ENCODE measurements around the gene COP1. TPM values are rescaled to one million over a fixed set of nuclear protein-coding genes. Genes with fewer than 3 reads are reported as not detected.

Gene COP1
- polyA plus RNA-seq, 1 donor (not counting 4 experiments of a cell fraction or from before 2014, with no cell fraction given), result 38.9 TPM

DNA sequence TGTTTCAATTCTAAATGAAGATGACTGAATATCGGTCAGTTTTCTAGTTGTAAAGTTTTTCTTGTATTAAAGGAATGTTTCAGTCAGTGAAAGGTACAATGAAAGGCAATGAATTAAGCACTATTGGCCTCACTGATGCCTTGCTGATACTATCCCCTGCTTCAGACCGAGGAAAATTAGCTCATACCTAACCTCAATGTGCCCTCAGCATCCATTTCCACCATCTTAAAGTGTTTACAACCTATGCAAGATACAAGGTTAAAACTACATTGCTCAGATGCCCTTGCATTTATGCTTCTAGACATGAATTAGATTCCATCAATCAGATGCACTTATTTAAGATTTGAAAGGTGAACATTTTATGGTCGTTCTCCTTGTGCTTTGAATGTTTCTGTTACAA lies 184.5 kb downstream of the COP1 start:
- DNase-seq (ENCODE audit: low read depth, low spot score) (no peak), FAIRE-seq (no peak)
- Histone ChIP-seq H3K9me3 (ENCODE audit: control insufficient read depth, low read depth, low read length) (no peaks in the 10 kb centered on the region), H4K20me1 (ENCODE audit: control insufficient read depth, extremely low read depth, insufficient read depth, low read length) (no peaks in the 10 kb centered on the region), H3K27me3 (ENCODE audit: control insufficient read depth, extremely low read depth, insufficient read depth, low read length) (no peaks in the 10 kb centered on the region), H3K79me2 (ENCODE audit: control insufficient read depth, insufficient read depth, low read length) (no peaks in the 10 kb centered on the region), H3K4me3 (ENCODE audit: control insufficient read depth in 2 of 3, extremely low read depth in 1 of 3, insufficient read depth in 2 of 3, low read depth in 1 of 3, low read length in 3 of 3) (no peak overlapping the region), H3K27ac (ENCODE audit: control insufficient read depth, insufficient read depth, low read length) (no peak overlapping the region), H3K9ac (ENCODE audit: control insufficient read depth, extremely low read depth, insufficient read depth, low read length) (no peak overlapping the region), H3K4me2 (ENCODE audit: control insufficient read depth, extremely low read depth, insufficient read depth, low read depth, low read length) (no peak overlapping the region), H3K4me1 (ENCODE audit: control insufficient read depth, extremely low read depth, insufficient read depth, low read length) (no peaks in the 10 kb centered on the region), H3K36me3 (ENCODE audit: control insufficient read depth in 2 of 2, extremely low read depth in 1 of 2, insufficient read depth in 2 of 2, low read length in 2 of 2) (peaks cover 0 to 4% of the 10 kb centered on the region in 2 experiments), H3K9me1 (ENCODE audit: control insufficient read depth, extremely low read depth, insufficient read depth, low read length) (no peaks in the 10 kb centered on the region), H2AFZ (ENCODE audit: control insufficient read depth, low read length) (no peak overlapping the region)
- TF ChIP-seq EZH2 (IDR thresholded peaks at IDR 0.05; ENCODE audit: low read length), result no peak
- TF ChIP-seq, protein P1, sequence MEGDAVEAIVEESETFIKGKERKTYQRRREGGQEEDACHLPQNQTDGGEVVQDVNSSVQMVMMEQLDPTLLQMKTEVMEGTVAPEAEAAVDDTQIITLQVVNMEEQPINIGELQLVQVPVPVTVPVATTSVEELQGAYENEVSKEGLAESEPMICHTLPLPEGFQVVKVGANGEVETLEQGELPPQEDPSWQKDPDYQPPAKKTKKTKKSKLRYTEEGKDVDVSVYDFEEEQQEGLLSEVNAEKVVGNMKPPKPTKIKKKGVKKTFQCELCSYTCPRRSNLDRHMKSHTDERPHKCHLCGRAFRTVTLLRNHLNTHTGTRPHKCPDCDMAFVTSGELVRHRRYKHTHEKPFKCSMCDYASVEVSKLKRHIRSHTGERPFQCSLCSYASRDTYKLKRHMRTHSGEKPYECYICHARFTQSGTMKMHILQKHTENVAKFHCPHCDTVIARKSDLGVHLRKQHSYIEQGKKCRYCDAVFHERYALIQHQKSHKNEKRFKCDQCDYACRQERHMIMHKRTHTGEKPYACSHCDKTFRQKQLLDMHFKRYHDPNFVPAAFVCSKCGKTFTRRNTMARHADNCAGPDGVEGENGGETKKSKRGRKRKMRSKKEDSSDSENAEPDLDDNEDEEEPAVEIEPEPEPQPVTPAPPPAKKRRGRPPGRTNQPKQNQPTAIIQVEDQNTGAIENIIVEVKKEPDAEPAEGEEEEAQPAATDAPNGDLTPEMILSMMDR (optimal IDR thresholded peaks at IDR 0.05 in 1 of 3, IDR thresholded peaks at IDR 0.05 in 1 of 3, conservative IDR thresholded peaks at IDR 0.05 in 1 of 3; ENCODE audit: extremely low read depth in 1 of 3, insufficient read depth in 2 of 3, low read length in 3 of 3), result no peak
- dilution Hi-C loops (cut with MboI; ENCODE audit: extremely low pct_ligation_motif_present, low sequenced_read_pairs), result no loop called here

DNA sequence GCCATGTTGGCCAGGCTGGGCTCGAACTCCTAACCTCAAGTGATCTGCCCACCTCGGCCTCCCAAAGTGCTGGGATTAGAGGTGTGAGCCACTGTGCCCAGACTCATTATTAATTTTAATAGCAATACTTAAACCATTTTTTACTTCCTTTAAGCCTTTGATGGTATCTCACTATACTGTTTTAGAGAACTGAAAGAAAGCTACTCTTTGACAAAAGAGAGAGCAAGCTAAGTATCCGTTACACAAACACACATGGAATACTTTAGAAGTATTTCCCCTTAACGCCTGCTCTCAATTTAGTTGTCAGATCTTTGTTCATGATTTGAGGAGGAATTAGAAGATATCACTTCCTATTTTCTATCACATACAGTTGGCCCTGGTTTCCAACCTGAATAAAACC lies 189.4 kb downstream of the COP1 start:
- Histone ChIP-seq H3K9ac (ENCODE audit: control insufficient read depth, extremely low read depth, insufficient read depth, low read length) (no peak overlapping the region), H3K9me1 (ENCODE audit: control insufficient read depth, extremely low read depth, insufficient read depth, low read length) (no peaks in the 10 kb centered on the region), H2AFZ (ENCODE audit: control insufficient read depth, low read length) (no peak overlapping the region), H3K27me3 (ENCODE audit: control insufficient read depth, extremely low read depth, insufficient read depth, low read length) (no peaks in the 10 kb centered on the region), H3K4me1 (ENCODE audit: control insufficient read depth, extremely low read depth, insufficient read depth, low read length) (no peaks in the 10 kb centered on the region), H3K9me3 (ENCODE audit: control insufficient read depth, low read depth, low read length) (no peaks in the 10 kb centered on the region), H3K79me2 (ENCODE audit: control insufficient read depth, insufficient read depth, low read length) (no peaks in the 10 kb centered on the region), H3K4me2 (ENCODE audit: control insufficient read depth, extremely low read depth, insufficient read depth, low read depth, low read length) (no peak overlapping the region), H3K27ac (ENCODE audit: control insufficient read depth, insufficient read depth, low read length) (no peak overlapping the region), H3K4me3 (ENCODE audit: control insufficient read depth in 2 of 3, extremely low read depth in 1 of 3, insufficient read depth in 2 of 3, low read depth in 1 of 3, low read length in 3 of 3) (no peak overlapping the region), H4K20me1 (ENCODE audit: control insufficient read depth, extremely low read depth, insufficient read depth, low read length) (no peaks in the 10 kb centered on the region), H3K36me3 (ENCODE audit: control insufficient read depth in 2 of 2, extremely low read depth in 1 of 2, insufficient read depth in 2 of 2, low read length in 2 of 2) (peaks cover 2 to 4% of the 10 kb centered on the region in 2 experiments)
- FAIRE-seq (no peak), DNase-seq (ENCODE audit: low read depth, low spot score) (no peak)
- dilution Hi-C loops (cut with MboI; ENCODE audit: extremely low pct_ligation_motif_present, low sequenced_read_pairs), result no loop called here
- no peak for TF ChIP-seq EZH2 (IDR thresholded peaks at IDR 0.05; ENCODE audit: low read length)
- TF ChIP-seq, protein P1 (optimal IDR thresholded peaks at IDR 0.05 in 1 of 3, IDR thresholded peaks at IDR 0.05 in 1 of 3, conservative IDR thresholded peaks at IDR 0.05 in 1 of 3; ENCODE audit: extremely low read depth in 1 of 3, insufficient read depth in 2 of 3, low read length in 3 of 3), result no peak
